ENCODE results near the gene TTC39B.

TTC39B gene

DNA sequence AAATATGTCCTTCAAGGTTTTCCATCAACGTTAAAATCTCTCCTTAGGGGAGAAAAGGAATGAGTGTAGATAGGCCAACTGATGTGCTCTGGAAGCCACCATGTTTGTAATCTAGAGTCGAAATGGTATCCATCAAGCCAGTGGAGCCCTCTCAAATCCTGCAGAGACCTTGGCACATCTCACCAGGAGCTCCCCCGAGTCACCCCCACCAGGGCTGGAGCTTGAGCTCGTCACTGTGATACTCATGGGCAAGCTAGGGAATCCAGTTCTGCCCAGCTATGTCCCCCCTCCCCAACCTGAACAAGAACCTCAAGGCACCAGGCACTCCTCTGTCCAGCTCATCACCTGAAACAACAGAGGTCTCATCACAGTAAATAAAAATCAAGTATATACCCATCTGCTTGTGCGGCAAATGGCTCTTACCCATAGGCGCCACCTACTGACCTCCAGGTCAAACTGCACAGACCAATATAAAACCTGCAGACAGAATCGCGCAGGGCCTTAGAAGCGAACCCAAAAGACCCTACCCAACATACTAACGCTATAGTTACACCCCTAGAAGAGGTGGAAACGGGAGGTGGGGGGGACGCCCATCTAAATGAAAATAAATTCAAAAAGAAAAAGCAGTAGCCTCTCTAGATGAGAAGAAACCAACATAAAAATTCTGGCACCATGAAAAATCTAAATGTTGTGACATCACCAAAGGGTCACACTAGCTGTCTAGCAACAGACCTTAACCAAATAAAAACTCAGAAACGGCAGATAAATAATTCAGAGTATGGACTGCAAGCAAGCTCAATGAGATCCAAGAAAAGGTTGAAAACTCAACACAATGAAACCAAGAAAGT is 75.0 kb downstream of the TTC39B start:
- H2AFZ ChIP-seq (ENCODE audit: low read length, unreplicated experiment): no peak overlapping the region
- H3K27ac ChIP-seq (ENCODE audit: low read depth, low read length): no peak overlapping the region
- H3K4me3 ChIP-seq (ENCODE audit: low read depth, low read length): no peak overlapping the region
- H3K36me3 ChIP-seq (ENCODE audit: insufficient read depth, low read length): no peaks in the 10 kb centered on the region
- H3K4me1 ChIP-seq (ENCODE audit: control insufficient read depth, insufficient read depth, low read length, unreplicated experiment): no peaks in the 10 kb centered on the region
- H3K27me3 ChIP-seq (ENCODE audit: insufficient read depth, low read length): no peaks in the 10 kb centered on the region
- no peaks in the 10 kb centered on the region for H3K79me2 ChIP-seq (ENCODE audit: control insufficient read depth, insufficient read depth, low read length, unreplicated experiment)

DNA sequence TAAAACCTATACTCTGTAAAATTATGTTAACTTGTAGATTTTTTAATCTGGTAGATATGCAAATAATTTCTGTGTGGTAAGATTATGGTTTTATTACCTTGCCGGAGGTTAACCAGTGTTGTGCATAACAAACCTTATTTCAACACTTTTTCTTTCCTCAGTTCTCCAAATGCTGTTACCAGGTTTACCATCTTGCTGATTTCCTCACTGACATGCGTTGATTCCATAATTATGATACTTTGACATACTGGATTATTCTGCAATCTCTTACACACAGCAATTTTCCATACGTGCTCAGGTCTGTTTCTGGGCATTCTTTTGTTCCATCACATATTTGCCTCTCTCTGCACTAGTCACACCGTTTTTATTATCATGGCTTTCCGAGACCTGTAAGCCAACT is 77.6 kb downstream of the TTC39B start:
- Histone ChIP-seq H3K27me3 (ENCODE audit: insufficient read depth, low read length) (no peaks in the 10 kb centered on the region), H3K27ac (ENCODE audit: low read depth, low read length) (no peak overlapping the region), H3K79me2 (ENCODE audit: control insufficient read depth, insufficient read depth, low read length, unreplicated experiment) (no peaks in the 10 kb centered on the region), H2AFZ (ENCODE audit: low read length, unreplicated experiment) (no peak overlapping the region), H3K36me3 (ENCODE audit: insufficient read depth, low read length) (no peaks in the 10 kb centered on the region), H3K4me1 (ENCODE audit: control insufficient read depth, insufficient read depth, low read length, unreplicated experiment) (no peaks in the 10 kb centered on the region), H3K4me3 (ENCODE audit: low read depth, low read length) (no peak overlapping the region)

- H3K79me2 ChIP-seq (ENCODE audit: control insufficient read depth, insufficient read depth, low read length, unreplicated experiment): no peaks in the 10 kb centered on the region
- no peaks in the 10 kb centered on the region for H3K36me3 ChIP-seq (ENCODE audit: insufficient read depth, low read length)
- no peak overlapping the region for H3K27ac ChIP-seq (ENCODE audit: low read depth, low read length)
- no peak overlapping the region for H2AFZ ChIP-seq (ENCODE audit: low read length, unreplicated experiment)
- H3K4me1 ChIP-seq (ENCODE audit: control insufficient read depth, insufficient read depth, low read length, unreplicated experiment): peaks cover 3% of the 10 kb centered on the region
- no peaks in the 10 kb centered on the region for H3K27me3 ChIP-seq (ENCODE audit: insufficient read depth, low read length)
- H3K4me3 ChIP-seq (ENCODE audit: low read depth, low read length): no peak overlapping the region
Measured at GRCh38 chr9:15227491-15227890, 79.5 kb downstream of the TTC39B start.

- Histone ChIP-seq H3K36me3 (ENCODE audit: insufficient read depth, low read length) (no peaks in the 10 kb centered on the region), H3K27me3 (ENCODE audit: insufficient read depth, low read length) (no peaks in the 10 kb centered on the region), H3K27ac (ENCODE audit: low read depth, low read length) (no peak overlapping the region), H3K79me2 (ENCODE audit: control insufficient read depth, insufficient read depth, low read length, unreplicated experiment) (no peaks in the 10 kb centered on the region), H3K4me3 (ENCODE audit: low read depth, low read length) (no peak overlapping the region), H2AFZ (ENCODE audit: low read length, unreplicated experiment) (no peak overlapping the region), H3K4me1 (ENCODE audit: control insufficient read depth, insufficient read depth, low read length, unreplicated experiment) (peaks cover 19% of the 10 kb centered on the region)
Measured at GRCh38 chr9:15225564-15226126, 81.4 kb downstream of the TTC39B start.

DNA sequence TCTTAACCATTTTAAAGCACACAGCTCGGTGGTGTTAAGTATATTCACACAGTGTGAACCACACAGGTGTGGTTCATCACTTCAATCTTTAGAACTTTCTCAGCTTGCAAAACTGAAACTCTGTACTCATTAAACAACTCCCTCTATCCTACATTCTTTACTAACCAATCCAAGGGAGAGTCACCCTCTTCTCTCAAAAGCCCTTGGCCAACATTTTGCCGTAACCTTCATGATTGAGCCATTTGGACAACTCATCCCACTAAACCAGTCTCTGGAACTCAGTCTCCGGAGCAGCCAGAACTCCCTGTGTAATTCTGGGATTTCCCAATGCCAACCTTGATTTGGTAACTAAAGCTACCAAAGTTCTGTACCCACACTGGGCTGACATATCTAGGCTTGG is 84.7 kb downstream of the TTC39B start:
- Histone ChIP-seq H2AFZ (ENCODE audit: low read length, unreplicated experiment) (no peak overlapping the region), H3K27ac (ENCODE audit: low read depth, low read length) (peak overlapping the region; percentile 80), H3K4me3 (ENCODE audit: low read depth, low read length) (no peak overlapping the region), H3K36me3 (ENCODE audit: insufficient read depth, low read length) (no peaks in the 10 kb centered on the region), H3K27me3 (ENCODE audit: insufficient read depth, low read length) (no peaks in the 10 kb centered on the region), H3K79me2 (ENCODE audit: control insufficient read depth, insufficient read depth, low read length, unreplicated experiment) (no peaks in the 10 kb centered on the region), H3K4me1 (ENCODE audit: control insufficient read depth, insufficient read depth, low read length, unreplicated experiment) (peaks cover 26% of the 10 kb centered on the region)

DNA sequence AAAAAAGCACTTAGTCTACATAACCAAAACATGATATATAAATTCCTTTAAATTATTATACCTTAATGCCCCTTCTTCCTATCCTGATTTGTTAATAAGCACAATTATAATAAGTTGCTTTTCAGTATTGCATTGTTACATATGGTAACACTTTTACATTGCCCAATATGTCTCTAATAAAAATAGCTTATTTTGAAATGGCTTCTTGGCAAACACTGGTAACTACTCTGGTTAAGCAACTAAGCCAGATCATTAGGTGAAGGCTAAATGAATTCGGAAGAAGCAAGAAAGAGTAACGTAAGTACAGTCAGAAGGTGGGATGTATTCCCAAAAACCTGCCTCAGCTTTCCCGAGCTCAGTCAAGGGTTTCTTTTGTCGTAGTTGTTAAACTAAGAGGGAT is 85.3 kb downstream of the TTC39B start:
- H3K4me1 ChIP-seq (ENCODE audit: control insufficient read depth, insufficient read depth, low read length, unreplicated experiment): peaks cover 26% of the 10 kb centered on the region
- H3K27me3 ChIP-seq (ENCODE audit: insufficient read depth, low read length): no peaks in the 10 kb centered on the region
- no peaks in the 10 kb centered on the region for H3K79me2 ChIP-seq (ENCODE audit: control insufficient read depth, insufficient read depth, low read length, unreplicated experiment)
- no peak overlapping the region for H3K4me3 ChIP-seq (ENCODE audit: low read depth, low read length)
- no peak overlapping the region for H2AFZ ChIP-seq (ENCODE audit: low read length, unreplicated experiment)
- no peaks in the 10 kb centered on the region for H3K36me3 ChIP-seq (ENCODE audit: insufficient read depth, low read length)
- H3K27ac ChIP-seq (ENCODE audit: low read depth, low read length): peak overlapping the region; percentile 80

DNA sequence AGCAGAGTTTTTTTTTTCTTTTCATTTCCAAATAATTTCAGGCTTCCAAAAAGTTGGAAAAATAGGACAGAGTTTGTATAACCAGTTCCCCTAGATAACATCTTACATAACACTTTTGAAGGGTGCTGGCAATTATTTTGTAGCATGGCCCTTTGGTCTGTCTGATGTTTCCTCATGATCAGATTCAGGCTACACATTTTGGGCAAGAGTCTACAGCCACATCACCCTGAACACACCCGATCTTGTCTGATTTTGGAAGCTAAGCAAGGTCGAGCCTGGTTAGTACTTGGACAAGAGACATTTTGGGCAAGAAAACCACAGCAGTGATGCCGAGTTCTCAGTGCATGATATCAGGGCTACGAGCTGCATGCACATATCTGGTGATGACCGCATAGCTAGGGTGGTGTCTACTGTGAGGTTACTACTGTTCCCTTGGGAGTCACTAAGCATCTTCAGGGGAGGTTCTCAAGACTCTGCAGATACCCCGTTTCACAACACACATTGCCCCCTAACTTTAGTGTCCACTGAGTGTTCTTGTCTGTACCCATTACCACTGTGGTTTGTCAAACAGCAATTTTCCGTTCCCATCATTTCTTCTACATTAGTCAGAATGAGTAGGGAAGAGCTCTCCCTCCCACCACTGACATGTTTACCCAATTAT is 86.2 kb downstream of the TTC39B start:
- Histone ChIP-seq H3K27me3 (ENCODE audit: insufficient read depth, low read length) (no peaks in the 10 kb centered on the region), H3K36me3 (ENCODE audit: insufficient read depth, low read length) (no peaks in the 10 kb centered on the region), H3K4me1 (ENCODE audit: control insufficient read depth, insufficient read depth, low read length, unreplicated experiment) (peaks cover 26% of the 10 kb centered on the region), H3K79me2 (ENCODE audit: control insufficient read depth, insufficient read depth, low read length, unreplicated experiment) (no peaks in the 10 kb centered on the region), H2AFZ (ENCODE audit: low read length, unreplicated experiment) (no peak overlapping the region), H3K27ac (ENCODE audit: low read depth, low read length) (peak overlapping the region; percentile 80), H3K4me3 (ENCODE audit: low read depth, low read length) (no peak overlapping the region)

GRCh38 chr9:15219546-15219945 is 87.5 kb downstream of the TTC39B start:
- H3K4me1 ChIP-seq (ENCODE audit: control insufficient read depth, insufficient read depth, low read length, unreplicated experiment): peaks cover 26% of the 10 kb centered on the region
- H3K79me2 ChIP-seq (ENCODE audit: control insufficient read depth, insufficient read depth, low read length, unreplicated experiment): no peaks in the 10 kb centered on the region
- H3K27ac ChIP-seq (ENCODE audit: low read depth, low read length): no peak overlapping the region

GRCh38 chr9:15218994-15219393 is 88.0 kb downstream of the TTC39B start:
- Histone ChIP-seq H3K36me3 (ENCODE audit: insufficient read depth, low read length) (no peaks in the 10 kb centered on the region), H3K4me3 (ENCODE audit: low read depth, low read length) (no peak overlapping the region), H3K27ac (ENCODE audit: low read depth, low read length) (no peak overlapping the region), H2AFZ (ENCODE audit: low read length, unreplicated experiment) (no peak overlapping the region), H3K79me2 (ENCODE audit: control insufficient read depth, insufficient read depth, low read length, unreplicated experiment) (no peaks in the 10 kb centered on the region), H3K4me1 (ENCODE audit: control insufficient read depth, insufficient read depth, low read length, unreplicated experiment) (peaks cover 26% of the 10 kb centered on the region), H3K27me3 (ENCODE audit: insufficient read depth, low read length) (no peaks in the 10 kb centered on the region)

More at GRCh38 chr9:15219546-15219945, 87.5 kb downstream of the TTC39B start:
- H3K27me3 ChIP-seq (ENCODE audit: insufficient read depth, low read length): no peaks in the 10 kb centered on the region
- no peaks in the 10 kb centered on the region for H3K36me3 ChIP-seq (ENCODE audit: insufficient read depth, low read length)
- no peak overlapping the region for H3K4me3 ChIP-seq (ENCODE audit: low read depth, low read length)
- no peak overlapping the region for H2AFZ ChIP-seq (ENCODE audit: low read length, unreplicated experiment)

DNA sequence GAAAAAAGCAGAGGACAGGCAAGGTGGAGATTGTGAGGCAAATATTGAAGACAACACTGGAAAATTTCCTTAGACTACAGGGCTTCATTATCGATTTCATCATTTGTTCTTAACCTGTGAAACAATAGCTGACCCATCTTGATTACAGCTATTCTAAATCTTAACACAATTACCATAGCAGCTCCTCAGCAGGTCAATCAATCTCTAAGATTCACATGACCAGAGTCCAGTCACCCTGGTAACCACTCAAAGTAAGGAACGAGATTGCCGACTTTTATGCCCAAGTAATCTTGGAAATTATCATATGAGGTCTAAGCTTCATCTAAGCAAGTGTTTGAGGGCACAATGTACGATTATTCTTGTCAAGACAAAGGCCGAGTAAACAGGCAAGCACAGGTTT is 93.8 kb downstream of the TTC39B start:
- Histone ChIP-seq H3K27me3 (ENCODE audit: insufficient read depth, low read length) (no peaks in the 10 kb centered on the region), H3K27ac (ENCODE audit: low read depth, low read length) (no peak overlapping the region), H3K4me1 (ENCODE audit: control insufficient read depth, insufficient read depth, low read length, unreplicated experiment) (peaks cover 14% of the 10 kb centered on the region), H2AFZ (ENCODE audit: low read length, unreplicated experiment) (no peak overlapping the region), H3K79me2 (ENCODE audit: control insufficient read depth, insufficient read depth, low read length, unreplicated experiment) (no peaks in the 10 kb centered on the region), H3K4me3 (ENCODE audit: low read depth, low read length) (no peak overlapping the region), H3K36me3 (ENCODE audit: insufficient read depth, low read length) (0 out of 2 replicates have a peak, but pooled peaks cover 7% of the 10 kb centered on the region)
